GM23338 (cell line): ENCODE results near the gene OR9A2. TPM values are rescaled to one million over a fixed set of nuclear protein-coding genes. Genes with fewer than 3 reads are reported as not detected.

ENCODE experiments used
- ATAC-seq: fragments of 200-7000 bp; cut with Tn5 transposase; 3 replicates; pipeline ENCODE4 v1.9.1; 2020
- DNase-seq: peaks from one replicate; pipeline ENCODE4 v3.0.0-alpha.2; 2015; ENCODE audit warnings: low spot score
- H2AFZ ChIP-seq: fragments of 200-600 bp; sonication (generic); 2 replicates; pipeline ENCODE4 v1.8.0; 2016; ENCODE audit warnings: antibody characterized with exemption, mild to moderate bottlenecking, moderate library complexity
- H3F3A ChIP-seq: fragments of 200-600 bp; sonication (generic); replicated peaks from 2 replicates; pipeline ENCODE4 v1.8.0; 2017; ENCODE audit warnings: antibody characterized with exemption, mixed run types, low read depth
- H3K27ac ChIP-seq: fragments of 200-600 bp; sonication (generic); 2 replicates; pipeline ENCODE4 v1.6.1; 2016; ENCODE audit warnings: low read depth
- H3K27me3 ChIP-seq: fragments of 200-600 bp; sonication (generic); 2 replicates; pipeline ENCODE4 v1.8.0; 2016; ENCODE audit warnings: mild to moderate bottlenecking, mixed run types, moderate library complexity; ENCODE audit not compliant: insufficient read depth
- H3K36me3 ChIP-seq: fragments of 200-600 bp; sonication (generic); 2 replicates; pipeline ENCODE4 v1.8.0; 2016; ENCODE audit warnings: mild to moderate bottlenecking; ENCODE audit not compliant: insufficient read depth
- H3K4me1 ChIP-seq: fragments of 200-600 bp; sonication (generic); 2 replicates; pipeline ENCODE4 v1.8.0; 2016; ENCODE audit warnings: mild to moderate bottlenecking, moderate library complexity; ENCODE audit not compliant: insufficient read depth
- H3K4me2 ChIP-seq: fragments of 200-600 bp; sonication (generic); 2 replicates; pipeline ENCODE4 v1.7.1; 2017; ENCODE audit warnings: mixed run types
- H3K4me3 ChIP-seq: fragments of 200-600 bp; sonication (generic); 2 replicates; pipeline ENCODE4 v1.6.1; 2016; ENCODE audit warnings: mixed run types
- H3K79me2 ChIP-seq: fragments of 200-600 bp; sonication (generic); replicated peaks from 2 replicates; pipeline ENCODE4 v1.8.0; 2017; ENCODE audit warnings: mild to moderate bottlenecking; ENCODE audit not compliant: insufficient read depth
- H3K9me2 ChIP-seq: fragments of 200-600 bp; sonication (generic); 2 replicates; pipeline ENCODE4 v1.8.0; 2017; ENCODE audit not compliant: insufficient read depth
- H4K20me1 ChIP-seq: fragments of 200-600 bp; sonication (generic); replicated peaks from 2 replicates; pipeline ENCODE4 v1.8.0; 2017; ENCODE audit warnings: mild to moderate bottlenecking; ENCODE audit not compliant: insufficient read depth
- H3K27ac Mint-ChIP-seq: 2 replicates; pipeline ENCODE4 v1.8.0; 2020; ENCODE audit warnings: inconsistent platforms, mild to moderate bottlenecking, moderate library complexity, mixed read lengths
- H3K27me3 Mint-ChIP-seq: 3 replicates; pipeline ENCODE4 v1.8.0; 2022; ENCODE audit warnings: low read depth, mild to moderate bottlenecking, moderate library complexity, mixed read lengths, inconsistent platforms; ENCODE audit not compliant: insufficient read depth, poor library complexity
- H3K36me3 Mint-ChIP-seq: 3 replicates; pipeline ENCODE4 v1.8.0; 2021; ENCODE audit warnings: low read depth, mild to moderate bottlenecking, inconsistent platforms, moderate library complexity, mixed read lengths
- H3K4me1 Mint-ChIP-seq: 3 replicates; pipeline ENCODE4 v1.8.0; 2020; ENCODE audit warnings: mild to moderate bottlenecking, inconsistent platforms, mixed read lengths
- H3K4me3 Mint-ChIP-seq: 3 replicates; pipeline ENCODE4 v1.8.0; 2021; ENCODE audit warnings: moderate library complexity, mild to moderate bottlenecking, inconsistent platforms, mixed read lengths
- H3K9me3 Mint-ChIP-seq: 3 replicates; pipeline ENCODE4 v1.8.0; 2020; ENCODE audit warnings: moderate library complexity, mild to moderate bottlenecking, inconsistent platforms, mixed read lengths
- CREB1 ChIP-seq: fragments of 250-450 bp; sonication (Bioruptor Pico); IDR thresholded peaks from 2 replicates; pipeline ENCODE4 v1.5.0; 2020; ENCODE audit warnings: low read depth, mild to moderate bottlenecking, moderate library complexity
- CTCF ChIP-seq, 2 experiments: fragments of 200-600 bp in 1 of 2; sonication (generic) in 1 of 2; conservative IDR thresholded peaks; 2 replicates each; pipeline versions ENCODE4 v1.5.1 to v1.6.1; 2016 to 2017; ENCODE audit warnings: antibody characterized with exemption in 2 of 2, low read depth in 2 of 2, mild to moderate bottlenecking in 2 of 2, moderate library complexity in 1 of 2
- ETS1 ChIP-seq: IDR thresholded peaks from 2 replicates; pipeline ENCODE4 v1.6.1; 2016; ENCODE audit warnings: antibody characterized with exemption
- EZH2phosphoT487 ChIP-seq: fragments of 200-600 bp; sonication (generic); IDR thresholded peaks from one replicate; pipeline ENCODE4 v1.8.1; 2018; ENCODE audit warnings: antibody characterized with exemption; ENCODE audit not compliant: unreplicated experiment
- NANOG ChIP-seq: IDR thresholded peaks from 2 replicates; pipeline ENCODE4 v1.6.1; 2016; ENCODE audit warnings: antibody characterized with exemption, borderline replicate concordance
- POLR2AphosphoS5 ChIP-seq: IDR thresholded peaks from 2 replicates; pipeline ENCODE4 v1.6.1; 2016; ENCODE audit warnings: antibody characterized with exemption, low read depth
- STAT1 ChIP-seq: IDR thresholded peaks from one replicate; pipeline ENCODE4 v1.6.1; 2016; ENCODE audit warnings: antibody characterized with exemption; ENCODE audit not compliant: unreplicated experiment
- ZNF462 ChIP-seq: fragments of 250-450 bp; sonication (Bioruptor Pico); IDR thresholded peaks from 2 replicates; pipeline ENCODE4 v1.5.0; 2020; ENCODE audit warnings: mild to moderate bottlenecking, moderate library complexity
- polyA plus RNA-seq: library from polyadenylated mRNA; unstranded; fragments of >200 nt; fragmentation: Nextera tagmentation; extraction: Ambion mirVana; gene quantifications from 2 replicates; pipeline ENCODE4 v1.2.1, GENCODE V29; 2016
- total RNA-seq: library from RNA; depleted of rRNA; stranded (reverse); fragments of >200 nt; shearing (Covaris generic); gene quantifications from 2 replicates; pipeline ENCODE4 v1.2.3, GENCODE V29; 2014

Gene OR9A2
- total and polyA plus RNA-seq, 2 experiments from 2014 or later: not detected

- TF ChIP-seq ZNF462 (no peak), ETS1 (no peak), NANOG (no peak), EZH2phosphoT487 (no peak)
Measured at GRCh38 chr7:143013473-143013872, 13.5 kb downstream of the OR9A2 start (continued).

GRCh38 chr7:143012409-143012808, 14.5 kb downstream of the OR9A2 start:
- Histone ChIP-seq H4K20me1 (no peaks in the 10 kb centered on the region), H3K79me2 (no peaks in the 10 kb centered on the region), H3F3A (no peaks in the 10 kb centered on the region), H3K36me3 (no peaks in the 10 kb centered on the region), H3K4me3 (no peak overlapping the region), H3K4me2 (no peak overlapping the region), H3K27me3 (no peaks in the 10 kb centered on the region), H2AFZ (no peak overlapping the region), H3K4me1 (no peaks in the 10 kb centered on the region), H3K27ac (no peak overlapping the region), H3K9me2 (no peaks in the 10 kb centered on the region)
- ATAC-seq (no peak), DNase-seq (no peak)
- Mint-ChIP-seq H3K27ac (no peak overlapping the region), H3K27me3 (peaks cover 3% of the 10 kb centered on the region), H3K4me1 (peaks cover 2% of the 10 kb centered on the region; the same call in 2 of the 3 replicates), H3K9me3 (no peaks in the 10 kb centered on the region), H3K4me3 (no peak overlapping the region), H3K36me3 (no peaks in the 10 kb centered on the region)
- no peak for TF ChIP-seq ETS1
- no peak for TF ChIP-seq POLR2AphosphoS5
- TF ChIP-seq STAT1: no peak
- TF ChIP-seq CREB1 (CRISPR knock-in tag): no peak
- no peak for TF ChIP-seq NANOG
- TF ChIP-seq CTCF (conservative IDR thresholded peaks at IDR 0.05; ENCODE audit: low read depth in 2 of 2): no peak
